GM13976 (cell line): ENCODE data around the gene GNPAT.

Experiments used
- DNase-seq: peaks from one replicate; pipeline ENCODE4 v3.0.0; 2012; ENCODE audit warnings: low spot score
- in situ Hi-C: fragments of 300-500 bp; cut with MboI; formaldehyde crosslinking; loops from one replicate; pipeline ENCODE4 v1.12.0; 2022; ENCODE audit warnings: low sequenced_read_pairs, mixed read lengths, inconsistent platforms; ENCODE audit not compliant: unreplicated experiment
- TF ChIP-seq, protein P1 (sequence below): IDR thresholded peaks from 2 replicates; pipeline ENCODE4 v1.5.1; 2012; ENCODE audit warnings: borderline replicate concordance, mild to moderate bottlenecking; ENCODE audit not compliant: insufficient read depth; ENCODE audit errors: extremely low read depth, missing control alignments, control extremely low read depth

GNPAT gene

GRCh38 chr1:231234506-231234905 is 6.5 kb upstream of the GNPAT start:
- in situ Hi-C loops: no loop called here
- DNase-seq: no peak
- TF ChIP-seq, protein P1, sequence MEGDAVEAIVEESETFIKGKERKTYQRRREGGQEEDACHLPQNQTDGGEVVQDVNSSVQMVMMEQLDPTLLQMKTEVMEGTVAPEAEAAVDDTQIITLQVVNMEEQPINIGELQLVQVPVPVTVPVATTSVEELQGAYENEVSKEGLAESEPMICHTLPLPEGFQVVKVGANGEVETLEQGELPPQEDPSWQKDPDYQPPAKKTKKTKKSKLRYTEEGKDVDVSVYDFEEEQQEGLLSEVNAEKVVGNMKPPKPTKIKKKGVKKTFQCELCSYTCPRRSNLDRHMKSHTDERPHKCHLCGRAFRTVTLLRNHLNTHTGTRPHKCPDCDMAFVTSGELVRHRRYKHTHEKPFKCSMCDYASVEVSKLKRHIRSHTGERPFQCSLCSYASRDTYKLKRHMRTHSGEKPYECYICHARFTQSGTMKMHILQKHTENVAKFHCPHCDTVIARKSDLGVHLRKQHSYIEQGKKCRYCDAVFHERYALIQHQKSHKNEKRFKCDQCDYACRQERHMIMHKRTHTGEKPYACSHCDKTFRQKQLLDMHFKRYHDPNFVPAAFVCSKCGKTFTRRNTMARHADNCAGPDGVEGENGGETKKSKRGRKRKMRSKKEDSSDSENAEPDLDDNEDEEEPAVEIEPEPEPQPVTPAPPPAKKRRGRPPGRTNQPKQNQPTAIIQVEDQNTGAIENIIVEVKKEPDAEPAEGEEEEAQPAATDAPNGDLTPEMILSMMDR: no peak

DNA sequence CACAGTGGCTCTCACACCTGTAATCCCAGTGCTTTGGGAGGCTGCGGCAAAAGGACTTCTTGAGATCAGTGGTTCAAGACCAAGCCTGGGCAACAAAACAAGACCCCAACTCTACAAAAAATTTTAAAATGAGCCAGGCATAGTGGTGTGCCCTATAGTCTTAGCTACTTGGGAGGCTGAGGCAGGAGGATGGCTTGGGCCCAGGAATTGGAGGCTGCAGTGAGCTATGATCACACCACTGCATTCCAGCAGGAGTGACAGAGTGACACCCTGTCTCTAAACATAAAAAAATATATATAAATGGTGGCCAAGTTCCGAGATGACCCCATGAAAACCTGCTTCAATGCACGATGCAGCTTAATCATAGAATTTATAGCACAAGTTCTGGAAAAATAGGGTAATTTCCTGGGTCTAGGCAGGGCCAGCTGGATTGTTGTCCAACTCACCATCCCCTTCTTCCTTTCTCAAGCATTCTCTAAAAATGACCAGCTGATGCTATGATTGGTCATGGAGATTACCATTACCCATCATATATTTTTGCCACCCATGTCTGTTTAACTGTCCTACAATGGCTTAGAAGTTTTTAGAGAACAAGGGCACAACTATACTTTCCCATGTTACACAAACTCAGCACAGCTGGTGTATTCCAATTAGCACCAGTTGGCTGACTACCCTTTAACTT is 5.3 kb upstream of the GNPAT start:
- TF ChIP-seq, protein P1: no peak
- in situ Hi-C loops: no loop called here
- DNase-seq: no peak

DNA sequence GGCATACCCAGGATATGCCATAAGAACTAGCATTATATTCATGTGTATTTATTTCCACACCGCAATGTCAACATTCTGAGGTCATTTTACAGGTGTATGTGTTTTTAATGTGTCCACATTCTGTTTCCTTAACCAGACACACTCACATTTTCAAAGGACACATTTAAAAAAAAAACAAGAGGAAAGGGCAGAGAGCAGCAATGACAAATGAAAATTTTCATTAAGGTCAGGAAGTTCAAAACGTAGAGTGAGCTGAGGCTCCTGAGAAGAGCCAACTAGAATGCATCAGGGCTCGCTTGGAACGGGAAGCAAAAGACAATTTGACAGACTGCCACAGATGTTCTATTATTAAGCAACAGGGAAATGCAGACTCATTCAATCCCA is 4.8 kb upstream of the GNPAT start:
- TF ChIP-seq, protein P1: no peak
- no peak for DNase-seq
- in situ Hi-C loops: no loop called here

DNA sequence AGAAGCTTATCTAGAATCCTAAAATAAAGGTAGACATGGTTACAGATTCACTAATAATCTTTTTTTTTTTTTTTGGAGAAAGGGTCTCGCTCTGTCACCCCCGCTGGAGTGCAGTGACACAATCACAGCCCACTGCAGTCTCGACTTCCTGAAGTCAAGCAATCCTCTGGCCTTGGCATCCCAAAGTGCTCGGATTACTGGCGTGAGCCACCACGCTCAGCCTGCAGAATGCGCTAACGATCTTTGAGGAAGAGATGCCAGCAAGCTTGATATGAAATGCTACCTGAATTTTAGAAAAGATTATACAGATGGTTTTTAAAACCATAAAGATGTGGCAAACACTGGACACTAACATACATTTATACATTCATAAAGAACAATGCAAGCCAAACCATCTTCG is 4.1 kb upstream of the GNPAT start:
- in situ Hi-C loops: no loop called here
- TF ChIP-seq, protein P1: no peak
- DNase-seq: no peak

- TF ChIP-seq, protein P1: no peak
- in situ Hi-C loops: no loop called here
- no peak for DNase-seq
Observed at GRCh38 chr1:231238298-231238697, 2.7 kb upstream of the GNPAT start.

DNA sequence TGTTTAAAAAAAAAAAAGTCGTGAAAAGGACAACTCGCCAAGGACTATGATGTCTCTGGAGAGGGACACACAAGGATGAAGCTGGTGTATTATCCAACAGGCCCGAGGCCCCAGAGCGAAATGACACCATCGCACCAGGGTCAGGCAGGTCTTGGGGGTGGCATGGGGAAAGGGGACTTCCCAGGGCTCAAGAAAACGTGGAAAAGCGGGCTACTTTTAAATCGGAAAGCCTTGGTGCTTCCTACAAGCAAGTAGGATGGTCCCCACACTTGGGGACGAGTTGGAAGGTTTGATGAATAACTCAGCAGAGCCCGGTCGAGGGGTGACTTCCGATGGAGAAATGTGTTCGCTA is 505 bp upstream of the GNPAT start:
- DNase-seq: no peak
- in situ Hi-C loops: no loop called here
- TF ChIP-seq, protein P1: no peak

DNA sequence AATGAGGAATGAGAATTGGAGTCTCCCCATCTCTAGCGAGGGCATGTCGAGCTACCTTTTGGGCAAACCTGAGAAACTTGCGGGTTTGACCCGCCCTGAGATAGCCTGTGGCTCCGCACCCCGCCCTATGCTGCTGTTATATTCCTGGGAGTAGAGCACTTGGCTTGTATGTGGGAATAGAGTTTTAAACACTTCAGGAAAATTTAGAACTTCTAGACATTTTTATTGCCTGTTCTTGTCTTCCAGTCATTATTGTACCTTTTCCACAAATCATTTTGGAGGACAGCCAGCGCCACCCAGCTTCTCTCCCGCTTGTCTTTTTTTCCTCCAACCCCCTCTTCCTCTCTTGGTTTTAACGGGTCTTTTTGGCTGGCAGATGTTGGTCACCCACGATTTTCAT is 738 bp downstream of the GNPAT start:
- DNase-seq: no peak

More for the DNA sequence above, 738 bp downstream of the GNPAT start:
- TF ChIP-seq, protein P1: no peak
- in situ Hi-C loops: no loop called here
